ENCODE measurements around the gene TLR9. TPM values are rescaled to one million over a fixed set of nuclear protein-coding genes. Genes with fewer than 3 reads are reported as not detected.

TLR9 gene
- total RNA-seq, 3 donors from 2014 or later = 0.77 to 0.89 TPM; not detected in 1

DNA sequence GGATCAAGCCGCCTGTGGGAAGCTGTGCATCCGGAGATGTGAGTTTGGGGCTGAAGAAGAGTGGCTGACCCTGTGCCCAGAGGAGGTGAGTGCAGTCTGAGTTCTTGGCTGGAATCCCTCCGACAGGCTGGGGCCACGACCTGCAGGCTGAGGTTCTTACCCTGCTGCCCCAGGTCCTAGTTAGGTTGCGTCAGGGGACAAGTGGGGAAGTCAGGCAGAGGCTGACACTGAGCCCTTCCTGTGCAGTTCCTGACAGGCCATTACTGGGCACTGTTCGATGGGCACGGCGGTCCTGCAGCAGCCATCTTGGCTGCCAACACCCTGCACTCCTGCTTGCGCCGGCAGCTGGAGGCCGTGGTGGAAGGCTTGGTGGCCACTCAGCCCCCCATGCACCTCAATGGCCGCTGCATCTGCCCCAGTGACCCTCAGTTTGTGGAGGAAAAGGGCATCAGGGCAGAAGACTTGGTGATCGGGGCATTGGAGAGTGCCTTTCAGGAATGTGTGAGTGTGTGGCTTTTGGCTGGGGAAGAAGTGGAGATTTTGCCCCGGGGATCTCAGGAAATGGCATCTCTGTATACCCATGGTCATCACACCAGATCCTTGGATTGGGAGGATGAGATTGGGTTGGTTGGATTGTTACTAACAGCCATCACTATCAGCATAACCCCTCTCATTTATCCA is 21.4 kb upstream of the TLR9 start:
- intact Hi-C loops (cut with DNase I, micrococcal nuclease) = no loop called here
- Histone ChIP-seq H3K9me3 (no peaks in the 10 kb centered on the region), H3K4me1 (ENCODE audit: low read depth) (peaks cover 5% of the 10 kb centered on the region), H3K36me3 (ENCODE audit: low read depth) (no peaks in the 10 kb centered on the region), H3K4me3 (no peak overlapping the region)
- peak; percentile 13 for ATAC-seq
- DNase-seq = peak in 2 of 3 donors; percentile 44 to 60
- TF ChIP-seq, protein P1, sequence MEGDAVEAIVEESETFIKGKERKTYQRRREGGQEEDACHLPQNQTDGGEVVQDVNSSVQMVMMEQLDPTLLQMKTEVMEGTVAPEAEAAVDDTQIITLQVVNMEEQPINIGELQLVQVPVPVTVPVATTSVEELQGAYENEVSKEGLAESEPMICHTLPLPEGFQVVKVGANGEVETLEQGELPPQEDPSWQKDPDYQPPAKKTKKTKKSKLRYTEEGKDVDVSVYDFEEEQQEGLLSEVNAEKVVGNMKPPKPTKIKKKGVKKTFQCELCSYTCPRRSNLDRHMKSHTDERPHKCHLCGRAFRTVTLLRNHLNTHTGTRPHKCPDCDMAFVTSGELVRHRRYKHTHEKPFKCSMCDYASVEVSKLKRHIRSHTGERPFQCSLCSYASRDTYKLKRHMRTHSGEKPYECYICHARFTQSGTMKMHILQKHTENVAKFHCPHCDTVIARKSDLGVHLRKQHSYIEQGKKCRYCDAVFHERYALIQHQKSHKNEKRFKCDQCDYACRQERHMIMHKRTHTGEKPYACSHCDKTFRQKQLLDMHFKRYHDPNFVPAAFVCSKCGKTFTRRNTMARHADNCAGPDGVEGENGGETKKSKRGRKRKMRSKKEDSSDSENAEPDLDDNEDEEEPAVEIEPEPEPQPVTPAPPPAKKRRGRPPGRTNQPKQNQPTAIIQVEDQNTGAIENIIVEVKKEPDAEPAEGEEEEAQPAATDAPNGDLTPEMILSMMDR (IDR thresholded peaks at IDR 0.05) = no peak

DNA sequence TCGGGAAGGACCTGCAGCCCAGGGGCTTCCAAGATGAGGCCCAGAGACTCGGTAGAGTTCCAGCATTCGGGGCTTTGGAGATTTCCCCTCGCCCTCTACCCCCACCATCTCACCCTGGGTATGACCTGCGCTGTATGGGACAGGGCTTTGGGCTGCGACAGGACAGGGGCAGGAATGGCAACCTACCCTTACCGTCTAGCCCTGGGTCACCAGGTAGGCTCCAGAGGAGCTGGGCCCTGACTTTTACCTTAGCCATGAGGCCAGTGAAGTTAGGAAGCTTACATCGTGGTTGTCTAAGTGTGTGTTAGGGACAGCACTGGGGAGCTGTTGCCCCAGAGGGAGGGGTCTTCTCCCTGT is 20.8 kb upstream of the TLR9 start:
- intact Hi-C loops (cut with DNase I, micrococcal nuclease) = no loop called here
- no peaks in the 10 kb centered on the region for H3K9me3 ChIP-seq
- DNase-seq (no peak), ATAC-seq (peak; percentile 10)
- H3K4me3 ChIP-seq = peak overlapping the region; percentile 30
- peaks cover 5% of the 10 kb centered on the region for H3K4me1 ChIP-seq (ENCODE audit: low read depth)
- H3K36me3 ChIP-seq (ENCODE audit: low read depth) = no peaks in the 10 kb centered on the region
- TF ChIP-seq, protein P1 (IDR thresholded peaks at IDR 0.05) = no peak

DNA sequence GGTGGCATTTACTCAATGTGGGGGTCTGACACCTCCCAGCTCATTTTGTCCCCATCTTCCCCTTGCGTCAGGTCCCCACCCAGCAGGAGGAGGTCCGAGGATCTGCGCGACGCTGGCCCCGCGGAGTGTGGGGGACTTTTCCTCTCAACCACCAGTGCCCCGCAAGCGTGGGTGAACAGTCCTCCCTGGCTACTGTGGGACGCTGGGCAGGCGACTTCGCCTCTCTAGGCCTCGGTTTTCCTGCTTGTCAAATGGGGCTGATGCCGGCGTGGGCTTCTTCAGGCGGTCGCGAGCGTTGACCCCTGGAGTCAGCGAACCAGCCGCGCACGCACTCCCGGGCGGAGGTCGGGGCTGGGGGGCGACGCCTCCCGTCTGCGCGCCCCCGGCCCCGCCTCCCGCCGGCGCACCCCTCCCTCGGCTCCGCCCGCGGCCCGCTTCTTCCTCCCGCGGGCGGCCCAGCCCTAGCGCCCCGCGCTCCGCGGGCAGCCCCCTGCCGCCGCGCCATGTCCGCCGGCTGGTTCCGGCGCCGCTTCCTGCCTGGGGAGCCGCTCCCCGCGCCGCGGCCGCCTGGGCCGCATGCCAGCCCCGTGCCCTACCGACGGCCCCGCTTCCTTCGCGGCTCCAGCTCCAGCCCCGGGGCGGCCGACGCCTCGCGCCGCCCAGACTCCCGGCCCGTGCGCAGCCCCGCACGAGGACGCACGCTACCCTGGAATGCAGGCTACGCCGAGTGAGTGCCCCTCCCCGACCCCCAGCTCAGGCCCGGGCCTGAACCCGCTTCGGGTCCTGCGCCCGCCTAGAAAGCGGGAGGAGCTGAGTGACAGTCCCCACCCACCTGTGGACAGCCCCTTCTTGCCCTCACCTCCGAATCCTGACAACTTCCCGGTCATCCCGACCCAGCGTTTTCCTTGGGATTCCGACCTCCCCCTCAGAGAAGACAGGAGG is 20.1 kb upstream of the TLR9 start, which contains the start of gene PPM1M:
Gene PPM1M, plus strand, starts transcription at position 438 of the 942 bp plus-strand sequence. Its CDS starts 66 bp downstream, at position 504.
- DNase-seq (peak; percentile 56 to 76 (median 72)), ATAC-seq (peak; percentile 68)
- intact Hi-C loops (cut with DNase I, micrococcal nuclease) = no loop called here
- Histone ChIP-seq H3K4me3 (peak within 1 kb of the TSS; percentile 30), H3K9me3 (no peaks in the 10 kb centered on the region), H3K4me1 (ENCODE audit: low read depth) (peaks cover 5% of the 10 kb centered on the region), H3K36me3 (ENCODE audit: low read depth) (no peaks in the 10 kb centered on the region)
- TF ChIP-seq, protein P1 (IDR thresholded peaks at IDR 0.05) = no peak

DNA sequence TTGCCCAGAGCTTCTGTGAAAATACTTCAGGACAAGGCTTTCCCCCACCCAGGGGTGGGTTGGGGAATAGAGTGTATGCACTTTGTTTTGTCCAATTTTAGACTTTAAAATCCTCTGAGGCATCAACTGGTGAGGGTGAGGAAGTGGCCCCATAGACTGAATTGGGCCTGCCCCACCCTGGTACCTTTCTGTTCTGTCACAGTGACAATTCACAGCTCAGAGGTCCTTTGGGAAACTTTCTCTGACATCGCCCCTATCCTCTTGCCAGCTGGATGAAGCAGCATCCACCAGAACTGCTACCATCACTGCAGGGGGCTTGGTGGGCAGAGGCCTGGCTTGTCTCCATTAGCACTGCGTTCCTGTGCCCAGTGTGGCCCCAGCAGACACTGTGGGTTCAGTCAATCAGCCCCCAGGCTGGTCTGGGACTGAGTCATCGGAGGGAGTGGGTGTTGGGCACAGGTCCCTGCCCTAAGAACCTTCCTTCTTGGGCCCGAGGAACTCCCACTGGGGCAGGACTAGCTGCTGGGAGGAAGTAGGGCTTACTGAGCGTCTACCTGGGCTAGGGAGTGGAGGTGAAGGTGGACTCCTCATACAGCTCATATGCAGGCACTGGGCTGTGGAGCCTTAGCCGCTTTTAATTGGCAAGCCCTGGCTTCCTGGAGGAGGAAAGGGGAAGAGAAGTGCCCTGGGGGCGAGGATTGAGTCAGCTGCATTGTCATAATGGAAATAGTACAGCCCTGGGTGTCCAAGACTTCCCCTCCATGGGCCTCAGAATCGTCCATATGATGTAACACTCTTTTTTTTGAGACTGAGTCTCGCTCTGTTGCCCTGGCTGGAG is 18.6 kb upstream of the TLR9 start:
- H3K9me3 ChIP-seq = no peaks in the 10 kb centered on the region
- ATAC-seq (no peak), DNase-seq (peak in 2 of 3 donors; percentile 27 to 60)
- H3K4me3 ChIP-seq = no peak overlapping the region
- peaks cover 11% of the 10 kb centered on the region for H3K4me1 ChIP-seq (ENCODE audit: low read depth)
- H3K36me3 ChIP-seq (ENCODE audit: low read depth) = no peaks in the 10 kb centered on the region
- TF ChIP-seq, protein P1 (IDR thresholded peaks at IDR 0.05) = no peak
- intact Hi-C loops (cut with DNase I, micrococcal nuclease) = no loop called here

DNA sequence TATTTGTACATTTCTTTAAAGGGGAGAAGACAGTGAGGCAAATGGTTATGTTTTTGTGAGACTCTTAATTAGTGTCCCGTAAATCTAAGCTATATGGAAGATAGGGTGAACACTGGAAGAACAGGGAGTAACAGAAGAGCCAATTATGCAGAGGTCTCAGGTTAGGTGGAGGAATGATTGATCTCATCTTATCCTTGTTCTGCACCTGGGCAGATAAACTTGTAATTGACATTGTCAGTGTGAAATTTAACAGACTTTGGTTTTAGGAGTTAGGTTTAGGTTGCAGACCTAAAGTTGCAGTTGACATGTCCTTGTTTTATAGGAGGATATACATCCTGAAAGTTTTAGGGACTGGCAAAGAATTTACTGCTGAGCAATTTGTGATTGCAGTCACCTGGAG is 16.6 kb upstream of the TLR9 start:
- DNase-seq (no peak), ATAC-seq (no peak)
- Histone ChIP-seq H3K36me3 (ENCODE audit: low read depth) (no peaks in the 10 kb centered on the region), H3K4me3 (no peak overlapping the region), H3K9me3 (no peaks in the 10 kb centered on the region), H3K4me1 (ENCODE audit: low read depth) (peaks cover 24% of the 10 kb centered on the region)
- TF ChIP-seq, protein P1 (IDR thresholded peaks at IDR 0.05) = no peak
- intact Hi-C loops (cut with DNase I, micrococcal nuclease) = no loop called here
